Skeletal muscle tissue (tissue), 4 donors: ENCODE measurements around the gene HOXD3. TPM values are rescaled to one million over a fixed set of nuclear protein-coding genes. Genes with fewer than 3 reads are reported as not detected.

Experiments used
- H3K27ac ChIP-seq: one replicate; pipeline ENCODE4 v1.7.0; 2013; ENCODE audit warnings: mild to moderate bottlenecking, low read depth, low read length, inconsistent platforms
- H3K27me3 ChIP-seq, 3 donors: one replicate each; pipeline ENCODE4 v1.7.0; 2013; ENCODE audit warnings: low read length in 3 of 3; ENCODE audit not compliant: control insufficient read depth in 3 of 3, insufficient read depth in 3 of 3
- H3K36me3 ChIP-seq, 3 donors: one replicate each; pipeline ENCODE4 v1.7.0; 2013; ENCODE audit warnings: low read length in 3 of 3; ENCODE audit not compliant: control insufficient read depth in 3 of 3, insufficient read depth in 3 of 3
- H3K4me1 ChIP-seq, 3 donors: one replicate each; pipeline ENCODE4 v1.7.0; 2013; ENCODE audit warnings: low read length in 3 of 3, mild to moderate bottlenecking in 3 of 3; ENCODE audit not compliant: control insufficient read depth in 3 of 3, insufficient read depth in 3 of 3
- H3K4me3 ChIP-seq, 3 donors: one replicate each; pipeline ENCODE4 v1.7.0; 2013; ENCODE audit warnings: low read length in 3 of 3
- H3K9ac ChIP-seq, 3 donors: one replicate each; pipeline ENCODE4 v1.7.0; 2013; ENCODE audit warnings: low read length in 3 of 3, mild to moderate bottlenecking in 3 of 3, moderate library complexity in 2 of 3, low read depth in 1 of 3
- H3K9me3 ChIP-seq, 3 donors: one replicate each; pipeline ENCODE4 v1.7.0; 2013; ENCODE audit warnings: low read length in 3 of 3; ENCODE audit not compliant: control insufficient read depth in 3 of 3
- total RNA-seq: library from RNA; depleted of rRNA; stranded (reverse); fragments of >200 nt; gene quantifications from one replicate; pipeline ENCODE4 v1.2.3, GENCODE V29; 2014
- donor health status: Osteomylitis.

Gene HOXD3
- total RNA-seq, 1 donor from 2014 or later: 4.2 TPM

- peaks cover 0 to 2% (median 0%) of the 10 kb centered on the region in 3 donors for H3K36me3 ChIP-seq
Observed at GRCh38 chr2:176156301-176156806, 753 bp upstream of the HOXD3 start.

GRCh38 chr2:176157499-176158185, 535 bp downstream of the HOXD3 start:
- H3K9me3 ChIP-seq: no peaks in the 10 kb centered on the region
- no peak overlapping the region for H3K27ac ChIP-seq
- no peak overlapping the region for H3K9ac ChIP-seq
- H3K27me3 ChIP-seq: peaks cover 30 to 63% (median 41%) of the 10 kb centered on the region in 3 donors
- H3K4me3 ChIP-seq: peak overlapping the region in 1 of 3 donors; percentile 29
- H3K36me3 ChIP-seq: peaks cover 0 to 2% (median 0%) of the 10 kb centered on the region in 3 donors
- H3K4me1 ChIP-seq: peaks cover 9 to 19% (median 15%) of the 10 kb centered on the region in 3 donors

More at GRCh38 chr2:176156301-176156806, 753 bp upstream of the HOXD3 start:
- H3K4me1 ChIP-seq: peaks cover 0 to 16% (median 10%) of the 10 kb centered on the region in 3 donors
- no peak overlapping the region for H3K4me3 ChIP-seq
- H3K27ac ChIP-seq: no peak overlapping the region
- no peak overlapping the region for H3K9ac ChIP-seq
- H3K9me3 ChIP-seq: no peaks in the 10 kb centered on the region
- peaks cover 25 to 57% (median 39%) of the 10 kb centered on the region in 3 donors for H3K27me3 ChIP-seq

GRCh38 chr2:176158186-176158591, 1.1 kb downstream of the HOXD3 start:
- H3K9me3 ChIP-seq: no peaks in the 10 kb centered on the region
- H3K36me3 ChIP-seq: no peaks in the 10 kb centered on the region
- no peak overlapping the region for H3K27ac ChIP-seq
- H3K27me3 ChIP-seq: peaks cover 32 to 64% (median 41%) of the 10 kb centered on the region in 3 donors
- no peak overlapping the region for H3K9ac ChIP-seq
- peaks cover 9 to 19% (median 15%) of the 10 kb centered on the region in 3 donors for H3K4me1 ChIP-seq
- H3K4me3 ChIP-seq: no peak overlapping the region

DNA sequence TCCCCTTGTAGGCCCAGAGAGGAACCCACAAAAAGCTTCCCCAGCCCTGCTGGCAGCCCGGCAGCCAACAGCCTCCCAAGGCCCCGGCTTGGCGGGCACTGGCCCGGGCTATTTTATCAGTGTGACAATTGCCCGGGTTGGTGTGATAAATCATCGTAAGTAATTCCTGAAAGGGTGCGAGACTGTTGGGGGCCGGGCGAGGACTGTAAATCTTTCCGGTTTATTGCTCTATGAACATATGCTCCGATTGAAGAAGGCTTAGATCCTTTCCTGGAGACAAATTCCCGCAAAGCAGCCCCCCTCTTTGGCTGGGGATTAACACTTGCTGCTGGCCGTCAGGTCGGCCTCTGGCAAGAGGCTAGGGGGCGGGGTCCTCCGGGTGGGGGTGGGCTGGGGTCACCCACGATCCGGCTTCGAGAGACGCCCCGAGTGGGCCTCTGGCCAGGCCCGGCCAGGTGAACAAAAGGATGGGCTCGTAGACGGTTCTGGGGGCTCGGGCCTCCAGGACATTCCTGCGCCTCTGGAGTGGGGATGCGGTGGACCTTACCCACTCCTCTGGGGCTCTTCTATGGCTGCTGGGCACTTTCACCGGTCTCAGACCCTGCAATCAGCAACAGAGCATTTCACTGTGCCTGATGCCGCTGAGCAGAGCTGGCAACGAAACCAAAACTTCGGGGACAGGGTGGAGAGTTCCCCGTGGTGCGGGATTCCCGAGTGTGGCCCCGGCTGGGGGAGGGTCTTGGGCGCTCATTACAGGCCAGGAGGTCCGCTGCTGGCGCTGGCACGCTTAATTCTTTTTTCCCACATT, 2.0 kb downstream of the HOXD3 start:
- H3K36me3 ChIP-seq: no peaks in the 10 kb centered on the region
- H3K27me3 ChIP-seq: peaks cover 40 to 72% (median 42%) of the 10 kb centered on the region in 3 donors
- H3K4me3 ChIP-seq: no peak overlapping the region
- peaks cover 9 to 19% (median 15%) of the 10 kb centered on the region in 3 donors for H3K4me1 ChIP-seq
- H3K9ac ChIP-seq: no peak overlapping the region
- no peak overlapping the region for H3K27ac ChIP-seq
- H3K9me3 ChIP-seq: no peaks in the 10 kb centered on the region

GRCh38 chr2:176159663-176160250, 2.6 kb downstream of the HOXD3 start:
- Histone ChIP-seq H3K36me3 (no peaks in the 10 kb centered on the region), H3K4me1 (peaks cover 9 to 19% (median 15%) of the 10 kb centered on the region in 3 donors), H3K27ac (no peak overlapping the region), H3K4me3 (peak overlapping the region in 1 of 3 donors; percentile 45), H3K27me3 (peaks cover 47 to 79% (median 49%) of the 10 kb centered on the region in 3 donors), H3K9ac (no peak overlapping the region), H3K9me3 (no peaks in the 10 kb centered on the region)

DNA sequence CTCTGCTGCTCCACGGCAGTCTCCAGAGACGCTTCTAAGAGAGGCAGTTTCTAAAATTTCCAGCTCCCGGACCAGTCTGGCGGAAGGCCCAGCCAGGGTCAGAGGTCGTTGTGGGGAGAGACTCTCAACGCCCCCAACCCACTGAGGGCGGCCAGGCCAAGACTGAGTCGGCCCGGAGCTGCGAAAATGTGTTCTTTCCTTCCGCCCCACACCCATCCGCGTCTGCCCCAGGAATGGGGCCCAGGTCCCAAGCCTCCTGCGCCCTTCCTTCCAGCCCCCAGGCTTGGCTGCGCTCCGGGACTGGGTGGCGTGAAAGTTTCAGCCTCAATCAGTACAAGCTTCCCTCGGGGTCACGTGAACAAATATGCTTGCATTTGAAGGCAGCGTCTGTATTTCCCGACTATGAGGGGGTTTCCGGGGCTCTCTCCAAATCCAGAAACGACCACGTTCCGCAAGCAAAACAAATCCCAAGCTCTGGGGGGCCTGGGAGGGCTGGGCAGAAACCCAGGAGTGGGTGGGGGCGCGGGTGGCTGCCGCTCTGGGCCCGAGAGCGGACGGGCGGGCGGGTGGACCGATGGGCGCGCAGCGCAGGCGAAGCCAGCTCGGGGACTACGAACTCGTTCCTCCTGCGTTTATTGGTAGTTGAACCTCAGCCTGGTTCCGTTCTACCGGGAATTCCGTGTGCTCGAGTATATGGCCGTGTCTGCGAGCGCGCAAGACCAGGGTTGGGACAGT, 3.3 kb downstream of the HOXD3 start:
- H3K9me3 ChIP-seq: no peaks in the 10 kb centered on the region
- peaks cover 51 to 86% (median 56%) of the 10 kb centered on the region in 3 donors for H3K27me3 ChIP-seq
- peaks cover 11 to 19% (median 15%) of the 10 kb centered on the region in 3 donors for H3K4me1 ChIP-seq
- H3K9ac ChIP-seq: peak overlapping the region in 2 of 3 donors; percentile 6 to 43
- no peak overlapping the region for H3K27ac ChIP-seq
- H3K36me3 ChIP-seq: no peaks in the 10 kb centered on the region
- H3K4me3 ChIP-seq: peak overlapping the region in 2 of 3 donors; percentile 36 to 38

DNA sequence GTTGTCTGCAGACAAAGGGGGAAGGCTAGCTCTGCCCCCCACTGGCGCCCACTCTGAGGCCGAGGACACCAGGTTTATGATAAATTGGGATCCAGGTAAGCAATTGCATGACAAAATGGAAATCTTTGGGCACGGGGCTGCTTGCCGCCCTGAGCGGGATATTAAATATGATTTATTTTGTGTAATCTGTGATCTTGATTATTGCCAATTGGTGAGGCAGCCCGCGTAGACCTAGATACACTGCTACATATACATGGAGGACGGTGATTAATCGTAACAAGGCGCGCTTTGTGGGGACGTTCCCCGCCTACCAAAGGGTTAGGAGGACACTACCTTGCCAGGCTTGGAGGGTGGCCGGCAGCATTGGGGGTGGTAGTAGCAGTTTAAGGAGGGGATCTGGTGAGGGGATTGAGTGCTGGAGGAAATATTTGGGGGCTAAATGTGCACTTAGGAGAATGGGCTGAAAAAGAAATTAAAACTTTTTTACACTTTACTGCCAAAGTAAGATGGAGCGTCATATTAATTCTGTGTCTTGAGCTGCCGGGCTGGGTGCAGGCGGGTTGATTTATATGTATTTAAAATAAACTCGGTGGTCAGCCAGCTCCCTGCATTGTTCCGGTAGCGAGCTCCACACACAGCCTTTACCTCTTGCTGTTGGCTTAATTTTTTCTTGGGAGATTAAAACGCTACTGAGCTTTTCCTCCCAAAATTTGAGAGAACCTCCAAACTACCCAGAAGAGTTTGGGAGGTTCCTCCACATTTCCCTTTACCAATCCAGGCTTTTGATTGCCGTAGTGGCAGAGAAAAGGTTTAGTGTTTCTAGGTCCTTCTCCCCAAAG, 4.1 kb downstream of the HOXD3 start:
- Histone ChIP-seq H3K27me3 (peaks cover 53 to 89% (median 60%) of the 10 kb centered on the region in 3 donors), H3K9ac (no peak overlapping the region), H3K27ac (no peak overlapping the region)

GRCh38 chr2:176161825-176162626, 4.9 kb downstream of the HOXD3 start:
- H3K9me3 ChIP-seq: no peaks in the 10 kb centered on the region
- H3K9ac ChIP-seq: peak overlapping the region in 1 of 3 donors; percentile 8
- H3K4me3 ChIP-seq: peak overlapping the region; percentile 17 to 54 (median 52)
- H3K36me3 ChIP-seq: no peaks in the 10 kb centered on the region
- no peak overlapping the region for H3K27ac ChIP-seq
- H3K27me3 ChIP-seq: peaks cover 54 to 84% (median 55%) of the 10 kb centered on the region in 3 donors
- H3K4me1 ChIP-seq: peaks cover 14 to 19% (median 15%) of the 10 kb centered on the region in 3 donors

More for the DNA sequence above, 4.1 kb downstream of the HOXD3 start:
- no peaks in the 10 kb centered on the region for H3K36me3 ChIP-seq
- H3K4me3 ChIP-seq: no peak overlapping the region
- no peaks in the 10 kb centered on the region for H3K9me3 ChIP-seq
- H3K4me1 ChIP-seq: peaks cover 14 to 19% (median 15%) of the 10 kb centered on the region in 3 donors
